ENCODE data around the gene DCUN1D3.
A peak's percentile ranks its signal among the peaks of the same experiment; 100 is the strongest.

Gene DCUN1D3

GRCh38 chr16:20881503-20881878 lies 18.7 kb downstream of the DCUN1D3 start:
- TF ChIP-seq, protein P1, sequence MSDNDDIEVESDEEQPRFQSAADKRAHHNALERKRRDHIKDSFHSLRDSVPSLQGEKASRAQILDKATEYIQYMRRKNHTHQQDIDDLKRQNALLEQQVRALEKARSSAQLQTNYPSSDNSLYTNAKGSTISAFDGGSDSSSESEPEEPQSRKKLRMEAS (IDR thresholded peaks at IDR 0.05; ENCODE audit: low read depth, low read length): no peak
- DNase-seq (ENCODE audit: low read depth): no peak
- H3K4me3 ChIP-seq (ENCODE audit: low read depth, low read length): no peak overlapping the region

DNA sequence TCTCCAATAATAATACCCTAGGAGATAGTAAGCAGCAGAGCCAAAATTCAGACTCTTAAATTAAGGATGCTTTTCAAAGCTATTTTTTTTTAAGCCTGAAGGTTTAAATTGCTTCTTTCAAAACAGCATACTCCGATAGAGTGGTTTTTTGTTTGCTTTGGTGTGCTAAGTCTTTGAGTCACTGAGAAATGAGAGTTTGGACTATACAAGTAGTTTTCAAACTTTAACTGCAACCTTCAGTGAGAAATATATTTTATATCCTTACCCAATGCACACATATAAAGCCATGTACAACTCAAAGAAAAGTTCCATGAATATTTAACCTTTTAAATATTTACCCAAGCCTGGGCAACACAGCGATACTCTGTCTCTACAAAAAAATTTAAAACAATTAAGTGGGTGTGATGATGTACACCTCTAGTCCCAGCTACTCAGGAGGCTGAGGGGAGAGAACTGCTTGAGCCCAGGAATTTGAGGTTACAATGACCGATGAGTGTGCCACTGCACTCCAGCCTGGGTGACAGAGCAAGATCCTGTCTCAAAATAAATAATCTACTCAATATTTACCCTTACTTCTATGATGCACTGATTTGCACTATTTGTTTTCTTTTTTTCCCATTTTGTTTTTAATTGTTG lies 19.2 kb downstream of the DCUN1D3 start:
- no peak overlapping the region for H3K4me3 ChIP-seq (ENCODE audit: low read depth, low read length)
- TF ChIP-seq POLR2A (IDR thresholded peaks at IDR 0.05; ENCODE audit: extremely low read depth, insufficient read length): no peak
- TF ChIP-seq, protein P1 (IDR thresholded peaks at IDR 0.05; ENCODE audit: low read depth, low read length): no peak
- TF ChIP-seq, protein P2, sequence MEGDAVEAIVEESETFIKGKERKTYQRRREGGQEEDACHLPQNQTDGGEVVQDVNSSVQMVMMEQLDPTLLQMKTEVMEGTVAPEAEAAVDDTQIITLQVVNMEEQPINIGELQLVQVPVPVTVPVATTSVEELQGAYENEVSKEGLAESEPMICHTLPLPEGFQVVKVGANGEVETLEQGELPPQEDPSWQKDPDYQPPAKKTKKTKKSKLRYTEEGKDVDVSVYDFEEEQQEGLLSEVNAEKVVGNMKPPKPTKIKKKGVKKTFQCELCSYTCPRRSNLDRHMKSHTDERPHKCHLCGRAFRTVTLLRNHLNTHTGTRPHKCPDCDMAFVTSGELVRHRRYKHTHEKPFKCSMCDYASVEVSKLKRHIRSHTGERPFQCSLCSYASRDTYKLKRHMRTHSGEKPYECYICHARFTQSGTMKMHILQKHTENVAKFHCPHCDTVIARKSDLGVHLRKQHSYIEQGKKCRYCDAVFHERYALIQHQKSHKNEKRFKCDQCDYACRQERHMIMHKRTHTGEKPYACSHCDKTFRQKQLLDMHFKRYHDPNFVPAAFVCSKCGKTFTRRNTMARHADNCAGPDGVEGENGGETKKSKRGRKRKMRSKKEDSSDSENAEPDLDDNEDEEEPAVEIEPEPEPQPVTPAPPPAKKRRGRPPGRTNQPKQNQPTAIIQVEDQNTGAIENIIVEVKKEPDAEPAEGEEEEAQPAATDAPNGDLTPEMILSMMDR (IDR thresholded peaks at IDR 0.05; ENCODE audit: low read depth, low read length): no peak
- no peak for TF ChIP-seq MYC (IDR thresholded peaks at IDR 0.05; ENCODE audit: low read depth, low read length)
- no peak for DNase-seq (ENCODE audit: low read depth)

DNA sequence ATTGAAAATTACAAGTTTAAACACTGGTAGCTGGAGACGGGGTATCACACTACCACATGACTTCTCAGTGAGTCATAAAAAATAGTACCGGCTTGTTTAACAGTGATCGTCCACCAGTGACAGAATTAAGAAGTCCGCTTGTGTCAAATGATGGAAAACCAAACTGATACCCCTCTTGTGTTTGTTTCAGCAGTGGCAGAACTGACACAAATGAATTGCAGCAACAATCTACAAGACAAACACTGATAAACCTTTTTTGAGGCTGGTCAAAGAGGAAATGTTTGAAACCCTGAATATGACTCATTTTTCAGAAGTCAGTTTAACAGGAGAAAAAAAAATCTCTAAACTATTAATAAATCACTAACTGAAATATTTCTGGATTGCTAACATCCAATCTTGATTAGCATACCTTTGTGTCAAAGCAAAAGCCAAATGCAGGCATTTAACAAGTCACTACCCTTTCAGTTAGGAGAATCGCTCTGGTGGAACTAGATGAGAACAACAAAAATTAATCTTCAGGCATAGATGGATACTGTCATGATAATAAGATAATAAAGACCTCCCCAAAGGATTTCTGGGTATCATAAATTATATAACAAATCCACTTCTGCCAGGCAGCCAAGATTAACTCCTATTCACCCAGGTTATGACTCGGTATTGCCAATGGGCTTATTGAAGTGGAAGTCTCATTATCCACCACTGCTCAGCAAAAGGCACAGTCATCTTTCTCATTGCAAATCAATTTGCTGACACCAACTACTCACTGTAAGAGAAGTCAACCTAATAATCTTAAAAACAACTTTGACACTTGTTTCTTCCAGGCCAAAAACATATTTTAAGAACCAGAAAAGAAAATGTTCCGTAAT lies 20.8 kb downstream of the DCUN1D3 start:
- TF ChIP-seq MYC (IDR thresholded peaks at IDR 0.05; ENCODE audit: low read depth, low read length) (no peak), POLR2A (IDR thresholded peaks at IDR 0.05; ENCODE audit: extremely low read depth, insufficient read length) (no peak)
- TF ChIP-seq, protein P1 (IDR thresholded peaks at IDR 0.05; ENCODE audit: low read depth, low read length): no peak
- TF ChIP-seq, protein P2 (IDR thresholded peaks at IDR 0.05; ENCODE audit: low read depth, low read length): no peak
- H3K4me3 ChIP-seq (ENCODE audit: low read depth, low read length): no peak overlapping the region
- DNase-seq (ENCODE audit: low read depth): peak; percentile 33

GRCh38 chr16:20878682-20879147 lies 21.4 kb downstream of the DCUN1D3 start:
- DNase-seq (ENCODE audit: low read depth): no peak
- TF ChIP-seq, protein P2 (IDR thresholded peaks at IDR 0.05; ENCODE audit: low read depth, low read length): no peak
- TF ChIP-seq MYC (IDR thresholded peaks at IDR 0.05; ENCODE audit: low read depth, low read length): no peak
- TF ChIP-seq, protein P1 (IDR thresholded peaks at IDR 0.05; ENCODE audit: low read depth, low read length): no peak
- no peak for TF ChIP-seq POLR2A (IDR thresholded peaks at IDR 0.05; ENCODE audit: extremely low read depth, insufficient read length)
- no peak overlapping the region for H3K4me3 ChIP-seq (ENCODE audit: low read depth, low read length)

GRCh38 chr16:20875355-20875650 lies 24.9 kb downstream of the DCUN1D3 start:
- DNase-seq (ENCODE audit: low read depth): no peak
- TF ChIP-seq MYC (IDR thresholded peaks at IDR 0.05; ENCODE audit: low read depth, low read length): no peak
- no peak for TF ChIP-seq POLR2A (IDR thresholded peaks at IDR 0.05; ENCODE audit: extremely low read depth, insufficient read length)
- TF ChIP-seq, protein P1 (IDR thresholded peaks at IDR 0.05; ENCODE audit: low read depth, low read length): no peak
- TF ChIP-seq, protein P2 (IDR thresholded peaks at IDR 0.05; ENCODE audit: low read depth, low read length): no peak
- no peak overlapping the region for H3K4me3 ChIP-seq (ENCODE audit: low read depth, low read length)

DNA sequence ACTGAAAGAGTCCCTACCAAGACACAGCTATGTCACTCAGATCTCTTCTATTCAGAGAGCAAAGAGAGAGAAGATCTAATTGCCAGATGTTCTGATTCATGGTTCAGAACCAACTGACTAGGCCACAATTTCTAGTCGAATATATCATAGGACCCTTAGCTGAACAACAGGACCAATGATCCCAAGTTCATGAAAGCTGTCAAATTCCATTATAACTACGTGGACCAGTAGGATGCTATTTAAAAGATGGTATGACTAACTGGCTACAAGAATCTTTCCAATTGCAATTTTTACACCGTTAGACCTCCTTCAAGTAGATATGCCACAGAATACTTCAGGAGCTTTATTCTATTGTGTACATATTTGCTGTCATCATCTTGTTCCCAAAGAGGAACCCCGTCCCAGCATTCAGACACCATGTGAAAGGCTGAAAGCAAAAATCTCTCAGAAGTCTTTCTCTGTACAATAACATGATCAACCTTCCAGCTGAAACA lies 26.0 kb downstream of the DCUN1D3 start:
- H3K4me3 ChIP-seq (ENCODE audit: low read depth, low read length): no peak overlapping the region
- DNase-seq (ENCODE audit: low read depth): no peak
- TF ChIP-seq POLR2A (IDR thresholded peaks at IDR 0.05; ENCODE audit: extremely low read depth, insufficient read length) (no peak), MYC (IDR thresholded peaks at IDR 0.05; ENCODE audit: low read depth, low read length) (no peak)
- TF ChIP-seq, protein P2 (IDR thresholded peaks at IDR 0.05; ENCODE audit: low read depth, low read length): no peak
- TF ChIP-seq, protein P1 (IDR thresholded peaks at IDR 0.05; ENCODE audit: low read depth, low read length): no peak
